Endodermal cell (in vitro differentiated cells): ENCODE results near the gene UBTF. TPM values are rescaled to one million over a fixed set of nuclear protein-coding genes. Genes with fewer than 3 reads are reported as not detected.

Experiments used
- DNase-seq: peaks from one replicate; pipeline ENCODE4 v3.0.0-alpha.2; 2017
- H3K27ac ChIP-seq: 2 replicates; pipeline ENCODE4 v1.5.1; 2013; ENCODE audit warnings: mild to moderate bottlenecking, low read depth, low read length, moderate library complexity
- H3K27me3 ChIP-seq: 2 replicates; pipeline ENCODE4 v1.6.1; 2013; ENCODE audit warnings: mild to moderate bottlenecking, low read length, moderate library complexity; ENCODE audit not compliant: insufficient read depth, control insufficient read depth, poor library complexity, severe bottlenecking
- H3K36me3 ChIP-seq: 2 replicates; pipeline ENCODE4 v1.7.0; 2013; ENCODE audit warnings: mild to moderate bottlenecking, low read length, moderate library complexity; ENCODE audit not compliant: control insufficient read depth, insufficient read depth
- H3K4me1 ChIP-seq: one replicate; pipeline ENCODE4 v1.7.0; 2013; ENCODE audit warnings: low read length; ENCODE audit not compliant: control insufficient read depth, insufficient read depth
- H3K4me3 ChIP-seq: 2 replicates; pipeline ENCODE4 v1.5.1; 2013; ENCODE audit warnings: mild to moderate bottlenecking, low read length, moderate library complexity
- H3K9ac ChIP-seq: 2 replicates; pipeline ENCODE4 v1.6.1; 2013; ENCODE audit warnings: mild to moderate bottlenecking, low read length, moderate library complexity; ENCODE audit not compliant: poor library complexity, severe bottlenecking; ENCODE audit errors: extremely low read depth
- H3K9me3 ChIP-seq: 2 replicates; pipeline ENCODE4 v1.6.1; 2013; ENCODE audit warnings: mild to moderate bottlenecking, low read length, moderate library complexity; ENCODE audit not compliant: control insufficient read depth
- H3K27ac Mint-ChIP-seq: 2 replicates; pipeline ENCODE4 v1.8.0; 2020; ENCODE audit warnings: mixed read lengths
- H3K27me3 Mint-ChIP-seq: 2 replicates; pipeline ENCODE4 v1.8.0; 2021; ENCODE audit warnings: mild to moderate bottlenecking, mixed read lengths; ENCODE audit not compliant: insufficient read depth
- H3K36me3 Mint-ChIP-seq: 2 replicates; pipeline ENCODE4 v1.8.0; 2020; ENCODE audit warnings: low read depth, mixed read lengths
- H3K4me1 Mint-ChIP-seq: 2 replicates; pipeline ENCODE4 v1.8.0; 2020; ENCODE audit warnings: mixed read lengths
- H3K4me3 Mint-ChIP-seq: 2 replicates; pipeline ENCODE4 v1.8.0; 2020; ENCODE audit warnings: mild to moderate bottlenecking, moderate library complexity, mixed read lengths
- H3K9me3 Mint-ChIP-seq: 2 replicates; pipeline ENCODE4 v1.8.0; 2020; ENCODE audit warnings: mild to moderate bottlenecking, mixed read lengths
- WGBS, 2 experiments: methylation state at CpG; one replicate each; pipeline versions ENCODE4 v1.1.5 to v1.1.7; 2013; ENCODE audit warnings: missing lambda C conversion rate in 2 of 2, mixed read lengths in 1 of 2; ENCODE audit not compliant: insufficient coverage in 1 of 2, insufficient read length in 1 of 2; 5-methylcytosine and 5-hydroxymethylcytosine counted together
- total RNA-seq, 2 donors: library from RNA; stranded (reverse); fragmentation: NEBNext Ultra II Directional in 1 of 2; extraction: Animal tissue kit (Norgen Biotek cat#: 25700) in 1 of 2; gene quantifications; 2 replicates in 1 of 2; 3 replicates in 1 of 2; pipeline ENCODE4 v1.2.1, GENCODE V29; 2021
- TF ChIP-seq, protein P1 (sequence below): fragments of 200-600 bp; sonication (generic); conservative IDR thresholded peaks from 2 replicates; pipeline ENCODE4 v1.5.0; 2021; ENCODE audit warnings: antibody characterized with exemption, mild to moderate bottlenecking

Gene UBTF
- total RNA-seq, 2 donors from 2014 or later = 62.0 to 89.9 TPM

DNA sequence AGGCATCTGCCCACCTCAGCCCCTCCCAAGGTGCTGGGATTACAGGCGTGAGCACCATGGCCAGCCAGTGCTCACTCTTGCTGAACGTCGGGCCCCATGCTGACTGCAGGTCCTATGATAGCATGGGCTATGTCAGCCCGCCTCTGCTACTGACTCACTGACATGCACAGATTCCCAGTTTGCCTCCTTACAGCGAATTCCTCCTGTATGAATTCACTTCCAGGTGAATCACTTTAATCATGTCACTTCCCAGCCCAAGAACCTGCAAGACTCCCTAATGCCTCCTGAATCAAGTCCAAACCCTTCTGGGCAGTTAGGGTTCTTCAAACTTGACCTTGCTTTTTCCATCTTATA, 16.1 kb upstream of the UBTF start:
- no peak for DNase-seq
- H3K4me3 Mint-ChIP-seq = no peak overlapping the region
- Histone ChIP-seq H3K27ac (no peak overlapping the region), H3K36me3 (no peaks in the 10 kb centered on the region), H3K27me3 (no peaks in the 10 kb centered on the region), H3K9ac (no peak overlapping the region), H3K4me1 (no peaks in the 10 kb centered on the region), H3K4me3 (no peak overlapping the region), H3K9me3 (no peaks in the 10 kb centered on the region)
- 81 to 85% methylated on average over 5 of the region's 5 CpGs for WGBS, 2 experiments
- TF ChIP-seq, protein P1, sequence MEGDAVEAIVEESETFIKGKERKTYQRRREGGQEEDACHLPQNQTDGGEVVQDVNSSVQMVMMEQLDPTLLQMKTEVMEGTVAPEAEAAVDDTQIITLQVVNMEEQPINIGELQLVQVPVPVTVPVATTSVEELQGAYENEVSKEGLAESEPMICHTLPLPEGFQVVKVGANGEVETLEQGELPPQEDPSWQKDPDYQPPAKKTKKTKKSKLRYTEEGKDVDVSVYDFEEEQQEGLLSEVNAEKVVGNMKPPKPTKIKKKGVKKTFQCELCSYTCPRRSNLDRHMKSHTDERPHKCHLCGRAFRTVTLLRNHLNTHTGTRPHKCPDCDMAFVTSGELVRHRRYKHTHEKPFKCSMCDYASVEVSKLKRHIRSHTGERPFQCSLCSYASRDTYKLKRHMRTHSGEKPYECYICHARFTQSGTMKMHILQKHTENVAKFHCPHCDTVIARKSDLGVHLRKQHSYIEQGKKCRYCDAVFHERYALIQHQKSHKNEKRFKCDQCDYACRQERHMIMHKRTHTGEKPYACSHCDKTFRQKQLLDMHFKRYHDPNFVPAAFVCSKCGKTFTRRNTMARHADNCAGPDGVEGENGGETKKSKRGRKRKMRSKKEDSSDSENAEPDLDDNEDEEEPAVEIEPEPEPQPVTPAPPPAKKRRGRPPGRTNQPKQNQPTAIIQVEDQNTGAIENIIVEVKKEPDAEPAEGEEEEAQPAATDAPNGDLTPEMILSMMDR = no peak
- H3K36me3 Mint-ChIP-seq = no peaks in the 10 kb centered on the region
- H3K27ac Mint-ChIP-seq = no peak overlapping the region
- H3K4me1 Mint-ChIP-seq = no peaks in the 10 kb centered on the region
- peaks cover 18% of the 10 kb centered on the region for H3K9me3 Mint-ChIP-seq
- H3K27me3 Mint-ChIP-seq = peaks cover 6% of the 10 kb centered on the region

DNA sequence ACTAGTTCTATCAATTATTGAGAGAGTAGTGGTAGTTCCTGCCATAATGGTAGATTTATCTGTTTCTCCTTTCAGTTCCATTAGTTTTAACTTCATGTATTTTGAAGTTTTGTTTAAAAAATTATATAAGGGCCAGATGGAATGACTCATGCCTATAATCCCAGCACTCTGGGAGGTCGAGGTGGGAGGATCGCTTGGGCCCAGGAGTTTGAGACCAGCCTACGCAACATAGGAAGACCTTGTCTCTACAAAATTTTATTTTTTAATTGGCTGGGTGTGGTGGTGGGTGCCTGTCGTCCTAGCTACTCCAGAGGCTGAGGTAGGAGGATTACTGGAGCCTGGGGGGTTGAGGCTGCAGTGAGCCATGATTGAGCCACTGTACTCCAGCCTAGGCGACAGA, 14.1 kb upstream of the UBTF start:
- Mint-ChIP-seq H3K4me1 (no peaks in the 10 kb centered on the region), H3K36me3 (no peaks in the 10 kb centered on the region), H3K27me3 (peaks cover 6% of the 10 kb centered on the region), H3K4me3 (no peak overlapping the region), H3K9me3 (peaks cover 18% of the 10 kb centered on the region), H3K27ac (no peak overlapping the region)
- Histone ChIP-seq H3K36me3 (no peaks in the 10 kb centered on the region), H3K27me3 (no peaks in the 10 kb centered on the region), H3K27ac (no peak overlapping the region), H3K9me3 (no peaks in the 10 kb centered on the region), H3K9ac (no peak overlapping the region), H3K4me3 (no peak overlapping the region), H3K4me1 (no peaks in the 10 kb centered on the region)
- WGBS, 2 experiments = 71 to 92% methylated on average over 1 to 4 of the region's 5 CpGs
- TF ChIP-seq, protein P1 = no peak
- no peak for DNase-seq

DNA sequence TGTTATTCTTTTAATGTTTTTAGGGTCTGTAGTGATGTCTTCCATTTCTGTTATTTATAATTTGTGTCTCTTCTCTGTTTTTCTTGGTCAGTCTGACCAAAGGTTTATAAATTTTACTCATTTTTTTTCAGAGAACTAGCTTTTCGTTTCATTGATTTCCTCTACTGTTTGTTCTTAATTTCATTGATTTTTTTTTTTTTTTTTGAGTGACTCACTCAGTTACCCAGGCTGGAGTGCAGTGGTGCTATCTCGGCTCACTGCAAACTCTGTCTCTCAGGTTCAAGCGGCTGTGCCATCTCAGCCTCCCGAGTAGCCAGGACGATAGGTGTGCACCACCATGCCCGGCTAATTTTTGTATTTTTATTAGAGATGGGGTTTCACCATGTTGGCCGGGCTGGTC, 12.6 kb upstream of the UBTF start:
- no peaks in the 10 kb centered on the region for H3K9me3 ChIP-seq
- no peak overlapping the region for H3K4me3 ChIP-seq
- H3K4me3 Mint-ChIP-seq = no peak overlapping the region
- H3K4me1 ChIP-seq = no peaks in the 10 kb centered on the region
- H3K27me3 ChIP-seq = no peaks in the 10 kb centered on the region
- H3K27ac Mint-ChIP-seq = no peak overlapping the region
- no peaks in the 10 kb centered on the region for H3K4me1 Mint-ChIP-seq
- DNase-seq = no peak
- no peaks in the 10 kb centered on the region for H3K36me3 Mint-ChIP-seq
- peaks cover 7% of the 10 kb centered on the region for H3K27me3 Mint-ChIP-seq
- no peak overlapping the region for H3K27ac ChIP-seq
- H3K9ac ChIP-seq = no peak overlapping the region
- peaks cover 11% of the 10 kb centered on the region for H3K9me3 Mint-ChIP-seq
- TF ChIP-seq, protein P1 = no peak
- H3K36me3 ChIP-seq = no peaks in the 10 kb centered on the region
- 91 to 95% methylated on average over 4 to 7 of the region's 7 CpGs for WGBS, 2 experiments
